Central memory CD8-positive, alpha-beta T cell (primary cell): ENCODE data around the gene DAAM2.

Experiments
- ATAC-seq: fragments of 150-1000 bp; cut with Tn5 transposase; replicated peaks from 2 replicates; pipeline ENCODE4 v1.10.0; 2022; ENCODE audit warnings: mild to moderate bottlenecking, moderate FRiP score, moderate number of reproducible peaks; ENCODE audit not compliant: poor library complexity, severe bottlenecking; ENCODE audit errors: extremely low read depth
- DNase-seq, 2 donors: peaks; one replicate each; pipeline ENCODE4 v3.0.0; 2021; ENCODE audit warnings: low spot score in 2 of 2
- H3K27ac Mint-ChIP-seq: one replicate; pipeline ENCODE4 v1.8.0; 2022; ENCODE audit warnings: low read depth, mild to moderate bottlenecking, moderate library complexity, mixed read lengths
- H3K27me3 Mint-ChIP-seq: one replicate; pipeline ENCODE4 v1.8.0; 2022; ENCODE audit warnings: mixed read lengths
- H3K36me3 Mint-ChIP-seq: one replicate; pipeline ENCODE4 v1.8.0; 2022; ENCODE audit warnings: mild to moderate bottlenecking, moderate library complexity, mixed read lengths; ENCODE audit not compliant: insufficient read depth
- H3K4me1 Mint-ChIP-seq: one replicate; pipeline ENCODE4 v1.8.0; 2022; ENCODE audit warnings: mixed read lengths
- H3K4me3 Mint-ChIP-seq: one replicate; pipeline ENCODE4 v1.8.0; 2022; ENCODE audit warnings: mild to moderate bottlenecking, moderate library complexity, mixed read lengths
- H3K9me3 Mint-ChIP-seq: one replicate; pipeline ENCODE4 v1.8.0; 2022; ENCODE audit warnings: mixed read lengths

Gene DAAM2

DNA sequence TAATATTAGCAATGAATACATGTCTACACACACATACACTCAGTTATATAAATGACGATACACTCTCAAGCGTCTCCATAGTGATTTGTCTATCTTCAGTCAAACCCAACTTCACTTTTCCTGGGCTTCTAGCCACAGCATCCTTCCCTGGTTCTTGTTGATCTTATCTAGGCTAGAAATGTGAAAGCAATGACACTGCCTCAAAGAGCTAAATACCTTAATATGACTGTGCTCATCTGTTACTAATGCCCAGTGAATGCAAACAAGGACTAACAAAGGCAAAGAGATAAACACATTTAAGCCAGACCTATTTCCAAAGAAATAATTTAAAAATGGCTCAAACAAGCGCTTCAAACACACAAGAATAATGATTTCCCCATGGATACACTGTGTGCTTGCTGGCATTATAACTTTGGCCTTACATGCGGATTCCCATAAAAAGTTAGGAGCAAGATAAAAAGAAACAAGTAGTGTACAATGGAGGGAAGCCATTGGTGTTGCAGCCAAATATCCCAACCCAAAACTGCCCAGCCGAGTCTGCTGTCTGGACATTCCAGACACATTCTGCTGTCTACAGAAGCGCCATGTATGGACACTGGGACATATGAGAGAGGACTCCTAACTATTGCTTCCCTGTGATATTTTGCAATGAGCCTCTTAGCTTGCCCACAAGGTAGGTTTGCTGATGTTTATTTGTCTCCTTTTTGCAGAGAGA is 19.5 kb upstream of the DAAM2 start:
- no peak overlapping the region for H3K27ac Mint-ChIP-seq
- peaks cover 11% of the 10 kb centered on the region for H3K27me3 Mint-ChIP-seq
- H3K36me3 Mint-ChIP-seq = peaks cover 2% of the 10 kb centered on the region
- DNase-seq = no peak
- H3K9me3 Mint-ChIP-seq = no peaks in the 10 kb centered on the region
- ATAC-seq = no peak
- no peak overlapping the region for H3K4me3 Mint-ChIP-seq
- H3K4me1 Mint-ChIP-seq = no peaks in the 10 kb centered on the region

DNA sequence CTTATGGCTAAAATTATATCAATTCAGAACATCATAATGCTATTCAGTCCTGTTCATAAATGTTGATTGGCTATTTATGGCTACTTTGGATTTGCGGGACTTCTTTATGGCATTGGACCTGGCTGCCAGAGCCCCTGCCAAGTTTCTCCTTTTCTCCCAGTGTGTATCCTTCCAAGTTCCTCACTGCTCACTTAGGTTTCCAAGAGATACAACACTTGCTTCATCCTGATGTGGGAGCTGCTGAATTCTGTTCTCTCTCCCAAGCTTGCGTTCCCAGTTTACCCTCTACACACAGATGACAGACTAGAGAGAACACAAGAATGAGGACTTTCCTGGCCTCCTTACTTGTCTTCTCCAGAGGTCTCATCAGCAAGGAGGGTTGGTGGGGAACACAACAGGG is 18.4 kb upstream of the DAAM2 start:
- peaks cover 11% of the 10 kb centered on the region for H3K27me3 Mint-ChIP-seq
- no peak for DNase-seq
- H3K4me1 Mint-ChIP-seq = no peaks in the 10 kb centered on the region
- no peak overlapping the region for H3K4me3 Mint-ChIP-seq
- H3K36me3 Mint-ChIP-seq = peaks cover 2% of the 10 kb centered on the region
- no peak for ATAC-seq
- H3K27ac Mint-ChIP-seq = no peak overlapping the region
- H3K9me3 Mint-ChIP-seq = no peaks in the 10 kb centered on the region

DNA sequence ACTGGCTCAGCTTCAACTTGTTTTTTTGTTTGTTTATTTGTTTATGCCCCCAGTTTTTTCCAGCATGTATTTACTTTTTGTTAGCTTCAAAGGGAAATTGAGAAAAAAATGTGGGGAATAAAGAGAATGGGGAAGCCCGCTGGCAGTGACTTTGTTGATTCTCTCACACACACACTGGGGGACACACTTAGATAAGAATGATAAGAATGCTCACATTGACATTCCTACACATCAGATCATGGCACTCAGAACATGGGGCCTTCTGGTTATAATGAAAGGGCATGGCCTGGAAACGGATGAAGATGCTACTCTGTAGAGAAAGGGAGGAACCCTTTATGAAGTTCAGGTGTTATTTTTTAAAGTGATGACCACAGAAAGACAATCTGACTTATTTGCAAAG is 15.6 kb upstream of the DAAM2 start:
- no peak for DNase-seq
- H3K27me3 Mint-ChIP-seq = peaks cover 1% of the 10 kb centered on the region
- no peak for ATAC-seq
- no peaks in the 10 kb centered on the region for H3K4me1 Mint-ChIP-seq
- H3K9me3 Mint-ChIP-seq = no peaks in the 10 kb centered on the region
- no peak overlapping the region for H3K27ac Mint-ChIP-seq
- no peak overlapping the region for H3K4me3 Mint-ChIP-seq
- peaks cover 2% of the 10 kb centered on the region for H3K36me3 Mint-ChIP-seq

DNA sequence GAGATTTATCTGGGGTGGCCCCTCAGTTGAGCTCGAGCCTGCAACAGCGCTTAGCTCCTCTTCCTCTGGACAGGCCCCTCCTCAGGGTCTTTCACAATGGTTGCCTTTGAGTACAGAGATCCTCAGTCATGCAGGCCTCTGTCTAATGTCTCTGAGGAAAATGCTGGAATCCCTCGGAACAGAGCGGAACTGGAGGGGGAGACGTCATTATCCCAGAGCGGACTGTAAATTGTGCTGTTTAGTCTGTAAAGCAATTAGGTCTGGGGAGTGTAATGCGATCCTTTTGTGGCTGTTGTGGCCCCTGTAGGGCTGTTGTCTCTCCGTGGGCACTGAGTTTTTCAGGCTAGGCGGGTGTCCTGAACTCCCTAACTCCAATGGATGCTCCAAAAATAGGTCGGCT is 15.0 kb upstream of the DAAM2 start:
- no peak for DNase-seq
- H3K27me3 Mint-ChIP-seq = no peaks in the 10 kb centered on the region
- no peaks in the 10 kb centered on the region for H3K4me1 Mint-ChIP-seq
- ATAC-seq = no peak
- H3K4me3 Mint-ChIP-seq = no peak overlapping the region
- peaks cover 2% of the 10 kb centered on the region for H3K36me3 Mint-ChIP-seq
- no peaks in the 10 kb centered on the region for H3K9me3 Mint-ChIP-seq
- H3K27ac Mint-ChIP-seq = no peak overlapping the region

DNA sequence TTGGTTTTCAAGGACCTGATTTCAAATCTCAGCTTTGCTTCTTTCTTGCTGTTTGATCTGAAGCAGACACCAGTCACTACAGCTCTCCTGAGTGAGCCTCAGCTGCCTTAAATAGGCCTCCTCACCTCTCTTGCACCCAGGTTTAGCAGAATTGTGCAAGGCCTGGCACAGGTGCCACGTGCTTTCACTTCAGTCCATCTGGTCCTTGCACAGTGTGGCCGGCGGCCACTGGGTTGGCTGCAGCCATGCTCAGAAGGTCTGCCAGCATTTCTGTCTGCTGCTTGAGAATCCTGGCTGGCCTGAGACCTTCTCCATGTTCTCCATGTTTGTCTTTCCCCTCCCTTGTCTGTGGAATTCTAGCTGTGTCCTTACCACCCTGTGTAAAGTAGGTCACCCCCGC is 14.5 kb upstream of the DAAM2 start:
- peaks cover 2% of the 10 kb centered on the region for H3K36me3 Mint-ChIP-seq
- H3K27ac Mint-ChIP-seq = no peak overlapping the region
- no peak overlapping the region for H3K4me3 Mint-ChIP-seq
- H3K4me1 Mint-ChIP-seq = no peaks in the 10 kb centered on the region
- DNase-seq (no peak), ATAC-seq (no peak)
- no peaks in the 10 kb centered on the region for H3K9me3 Mint-ChIP-seq
- no peaks in the 10 kb centered on the region for H3K27me3 Mint-ChIP-seq

DNA sequence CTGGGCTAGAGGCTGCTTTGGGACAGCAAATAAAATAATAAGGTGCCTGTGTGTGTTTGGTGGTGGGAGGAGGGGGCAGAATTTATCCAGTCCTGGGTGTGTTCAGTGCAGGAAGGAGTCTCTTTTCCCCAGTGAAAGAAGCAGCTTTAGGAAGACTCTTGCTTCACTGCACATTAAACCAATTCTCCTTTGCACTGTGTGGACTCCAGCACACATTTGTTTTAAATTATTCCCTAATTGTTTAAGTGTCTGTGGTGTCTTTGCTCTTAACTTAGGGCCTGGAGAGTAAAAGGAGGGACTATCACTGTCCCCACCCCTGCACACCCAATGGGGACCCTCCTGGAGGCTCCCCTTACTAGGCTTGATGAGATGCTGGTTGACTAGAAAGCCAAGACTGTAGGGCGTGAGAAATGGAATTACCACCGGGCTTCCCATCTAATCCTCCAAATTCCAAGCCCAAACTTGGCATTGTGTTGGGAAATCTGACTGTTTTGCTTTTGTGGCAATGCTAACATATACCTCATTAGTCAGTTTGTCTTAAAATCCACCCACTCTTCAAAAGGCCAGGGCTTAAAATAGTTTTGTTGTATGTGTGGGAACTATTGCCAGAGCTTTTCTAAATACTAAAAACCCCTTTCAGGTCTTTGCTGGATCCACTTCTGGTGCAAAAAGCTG is 13.5 kb upstream of the DAAM2 start:
- Mint-ChIP-seq H3K9me3 (no peaks in the 10 kb centered on the region), H3K4me3 (no peak overlapping the region), H3K27ac (no peak overlapping the region), H3K4me1 (no peaks in the 10 kb centered on the region), H3K27me3 (no peaks in the 10 kb centered on the region), H3K36me3 (peaks cover under 1% of the 10 kb centered on the region)
- DNase-seq = no peak
- no peak for ATAC-seq

DNA sequence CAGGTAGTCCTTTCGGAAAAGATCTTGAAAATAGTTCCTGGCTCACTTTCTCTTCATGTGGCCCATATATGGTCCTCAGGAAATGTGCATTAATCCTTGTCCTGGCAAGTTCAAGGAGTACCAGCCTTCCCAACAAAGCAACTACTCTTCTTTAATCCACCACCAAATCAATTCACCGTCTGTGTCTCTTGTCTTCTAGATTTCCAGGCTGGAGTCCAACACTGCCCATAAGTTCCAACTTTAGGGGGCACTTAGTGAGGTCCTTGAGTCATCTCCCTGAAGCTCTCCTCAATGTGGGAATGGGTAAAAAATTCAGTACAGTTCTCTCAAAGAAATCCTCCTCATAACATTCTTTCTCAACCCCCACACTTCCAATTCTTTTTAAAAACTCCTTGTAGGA is 6.9 kb upstream of the DAAM2 start:
- Mint-ChIP-seq H3K9me3 (no peaks in the 10 kb centered on the region), H3K27ac (no peak overlapping the region), H3K36me3 (no peaks in the 10 kb centered on the region), H3K4me3 (no peak overlapping the region), H3K4me1 (no peaks in the 10 kb centered on the region), H3K27me3 (peaks cover 39% of the 10 kb centered on the region)
- ATAC-seq (no peak), DNase-seq (no peak)

DNA sequence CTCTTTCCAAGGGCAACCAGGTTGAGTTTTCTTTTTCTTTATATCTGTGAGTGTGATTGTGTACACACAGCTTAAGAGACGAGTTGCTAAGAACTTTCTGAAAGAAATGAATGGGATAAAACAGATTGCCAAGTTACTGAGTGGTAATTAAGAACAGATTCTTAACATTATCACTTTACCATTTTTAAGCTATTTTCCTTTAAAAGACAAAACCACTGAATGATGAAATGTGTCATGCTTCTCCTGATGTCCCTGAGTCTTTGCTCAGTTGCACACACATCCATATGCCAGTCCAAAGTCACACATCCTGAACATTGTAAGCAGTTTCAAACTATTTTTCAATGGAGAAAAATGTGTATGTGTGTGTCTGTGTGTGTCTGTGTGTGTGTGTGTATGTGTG is 5.5 kb upstream of the DAAM2 start:
- Mint-ChIP-seq H3K4me1 (no peaks in the 10 kb centered on the region), H3K27ac (no peak overlapping the region), H3K9me3 (no peaks in the 10 kb centered on the region), H3K27me3 (peaks cover 52% of the 10 kb centered on the region), H3K4me3 (no peak overlapping the region), H3K36me3 (no peaks in the 10 kb centered on the region)
- ATAC-seq (no peak), DNase-seq (no peak)

DNA sequence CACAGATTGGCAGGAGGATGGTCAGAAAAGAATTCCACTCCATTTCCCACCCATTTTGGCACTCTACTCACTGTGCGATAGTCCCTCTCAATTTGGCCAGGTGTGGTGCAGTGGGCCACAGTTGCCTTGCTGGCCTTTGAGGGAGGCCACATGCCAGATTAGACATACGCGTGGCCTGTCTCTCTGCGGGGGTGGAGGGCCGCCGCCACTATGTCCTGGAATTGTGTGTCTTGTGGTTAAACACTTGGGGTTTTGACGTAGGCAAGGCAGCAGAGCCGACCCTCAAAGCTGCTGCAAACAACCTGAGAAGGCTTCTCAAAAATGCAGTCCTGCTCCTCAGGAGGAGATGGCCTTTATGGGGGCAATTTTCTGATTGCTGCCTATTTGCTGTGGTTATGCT is 4.9 kb upstream of the DAAM2 start:
- Mint-ChIP-seq H3K27me3 (peaks cover 54% of the 10 kb centered on the region), H3K4me1 (no peaks in the 10 kb centered on the region), H3K36me3 (no peaks in the 10 kb centered on the region), H3K9me3 (no peaks in the 10 kb centered on the region), H3K4me3 (no peak overlapping the region), H3K27ac (no peak overlapping the region)
- no peak for ATAC-seq
- no peak for DNase-seq

DNA sequence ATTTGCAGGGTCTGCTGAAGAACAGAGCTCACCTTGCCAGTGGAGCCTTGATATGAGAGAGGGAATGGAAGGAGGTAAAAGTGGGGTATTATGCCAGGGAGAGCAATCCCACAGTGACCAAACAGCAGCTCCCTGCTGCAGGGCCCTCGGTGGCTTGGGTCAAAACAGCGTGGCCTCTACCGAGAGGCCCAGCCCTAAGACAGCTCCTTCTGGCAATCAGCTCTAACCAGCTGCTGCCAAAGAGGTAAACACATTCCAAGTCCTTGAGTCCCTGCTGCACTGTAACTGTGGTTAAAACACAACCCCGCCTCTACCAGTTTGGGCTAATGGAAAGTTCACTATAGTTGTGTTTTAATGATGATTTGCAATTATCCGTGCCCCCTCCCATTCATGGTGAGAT is 1.4 kb upstream of the DAAM2 start:
- Mint-ChIP-seq H3K4me1 (no peaks in the 10 kb centered on the region), H3K27ac (no peak overlapping the region), H3K36me3 (no peaks in the 10 kb centered on the region), H3K9me3 (no peaks in the 10 kb centered on the region), H3K4me3 (no peak overlapping the region), H3K27me3 (peaks cover 76% of the 10 kb centered on the region)
- no peak for DNase-seq
- no peak for ATAC-seq

DNA sequence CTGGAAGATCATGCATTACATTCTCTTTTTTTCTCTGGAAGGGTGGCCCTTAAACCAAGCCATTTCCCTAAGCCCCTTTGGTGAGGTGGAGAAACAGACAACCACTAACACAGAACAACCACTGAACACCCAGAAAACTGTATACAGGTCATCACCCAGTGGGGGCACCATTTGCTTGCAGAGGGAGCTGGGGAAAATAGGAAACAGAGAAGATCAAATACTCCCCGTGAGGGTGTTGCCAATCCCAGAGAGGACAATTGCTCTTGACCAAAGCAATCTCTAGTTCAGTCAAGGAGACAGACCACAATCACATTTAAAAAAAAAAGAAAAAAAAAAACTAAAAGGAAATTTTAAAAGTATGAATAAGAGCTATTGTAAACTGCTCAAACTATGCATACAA is 865 bp upstream of the DAAM2 start:
- DNase-seq (no peak), ATAC-seq (no peak)
- Mint-ChIP-seq H3K36me3 (no peaks in the 10 kb centered on the region), H3K9me3 (no peaks in the 10 kb centered on the region), H3K27me3 (peaks cover 76% of the 10 kb centered on the region), H3K4me1 (no peaks in the 10 kb centered on the region), H3K27ac (no peak overlapping the region), H3K4me3 (no peak overlapping the region)

DNA sequence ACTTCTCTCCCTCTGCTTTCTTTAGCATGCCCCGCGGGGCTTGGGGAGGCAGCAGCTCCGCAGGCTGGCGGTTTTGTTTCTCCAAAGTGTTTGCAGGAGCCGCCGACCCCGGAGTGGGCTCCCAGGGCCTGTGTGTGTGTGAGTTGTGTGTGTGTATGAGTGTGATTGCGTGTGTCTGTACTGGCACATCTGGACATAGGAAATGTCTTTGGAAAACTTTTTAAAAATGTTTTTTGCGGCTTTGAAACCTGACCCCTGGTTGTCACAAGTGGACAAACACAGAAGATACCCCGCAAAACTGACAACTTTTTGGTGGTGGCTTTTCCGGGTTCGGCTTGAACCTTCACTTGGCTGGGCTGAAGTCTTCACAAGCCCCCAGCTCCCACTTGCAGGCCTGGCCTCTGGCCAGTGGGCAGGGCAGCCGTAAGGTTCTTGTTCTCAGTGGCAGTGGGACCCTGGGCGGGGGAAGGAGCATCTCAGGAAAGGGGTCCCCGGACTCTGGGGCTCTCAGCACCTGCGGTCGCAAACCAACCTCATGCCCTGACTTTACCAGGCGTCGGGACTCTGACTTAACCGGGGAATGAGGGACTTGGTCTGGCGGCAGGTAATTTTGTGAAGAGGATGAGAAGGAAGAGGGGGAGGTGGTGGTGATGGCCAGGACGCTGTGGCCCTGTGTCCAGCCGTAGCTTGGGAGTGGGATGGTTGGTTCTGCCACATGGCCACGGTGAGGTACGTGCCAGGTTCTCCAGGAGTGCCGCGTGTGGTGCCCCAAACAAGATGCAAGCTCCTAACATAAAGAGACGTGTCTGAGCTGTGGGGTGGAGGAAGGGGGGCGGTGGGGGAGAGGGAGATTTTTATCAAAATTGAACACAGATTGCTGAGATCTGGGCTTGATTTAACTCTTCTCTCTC is 619 bp downstream of the DAAM2 start:
- no peaks in the 10 kb centered on the region for H3K4me1 Mint-ChIP-seq
- no peak overlapping the region for H3K4me3 Mint-ChIP-seq
- H3K27ac Mint-ChIP-seq = no peak overlapping the region
- no peaks in the 10 kb centered on the region for H3K9me3 Mint-ChIP-seq
- H3K27me3 Mint-ChIP-seq = peaks cover 70% of the 10 kb centered on the region
- DNase-seq (no peak), ATAC-seq (no peak)
- H3K36me3 Mint-ChIP-seq = no peaks in the 10 kb centered on the region

DNA sequence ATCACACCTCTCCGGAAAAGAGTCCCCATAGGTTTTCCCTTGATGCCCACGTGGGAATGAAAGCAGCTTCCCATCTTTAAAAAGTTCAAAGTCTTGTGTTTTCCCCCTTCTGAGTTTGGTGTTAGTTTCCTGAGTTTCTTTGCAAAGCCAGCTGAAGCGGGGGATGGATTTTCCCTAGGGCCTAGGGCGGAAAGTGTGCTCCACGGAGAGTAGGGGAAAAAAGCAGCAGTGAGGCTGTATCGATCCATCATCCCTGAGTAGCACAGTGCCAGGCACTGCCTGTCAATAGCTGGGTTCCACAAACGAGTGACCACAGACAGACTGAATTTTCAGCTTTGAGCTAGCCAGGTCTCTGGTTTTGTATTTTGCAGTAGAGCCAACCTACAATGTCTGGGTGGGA is 1.3 kb downstream of the DAAM2 start:
- no peak overlapping the region for H3K27ac Mint-ChIP-seq
- no peaks in the 10 kb centered on the region for H3K36me3 Mint-ChIP-seq
- no peaks in the 10 kb centered on the region for H3K9me3 Mint-ChIP-seq
- no peak overlapping the region for H3K4me3 Mint-ChIP-seq
- H3K27me3 Mint-ChIP-seq = peaks cover 63% of the 10 kb centered on the region
- H3K4me1 Mint-ChIP-seq = no peaks in the 10 kb centered on the region
- DNase-seq (no peak), ATAC-seq (no peak)
